GM12878 (cell line): ENCODE data around the gene DDC. TPM values are rescaled to one million over a fixed set of nuclear protein-coding genes. Genes with fewer than 3 reads are reported as not detected.

Source experiments
- ATAC-seq: fragments of 200-7000 bp; cut with Tn5 transposase; 3 replicates; pipeline ENCODE4 v1.9.1; 2020; ENCODE audit warnings: mild to moderate bottlenecking, moderate library complexity
- BruUV-seq: library from RNA; stranded (reverse); fragments of 400-500 nt; replicated peaks from 2 replicates; lab custom pipeline; 2021; lab: Mats Ljungman, UMichigan
- CTCF ChIA-PET: fragments of 300-600 bp; sonication (Branson Sonifier 250); formaldehyde crosslinking; extraction: SDS; loops from one replicate; lab custom pipeline; 2021; ENCODE audit warnings: inconsistent platforms; lab: Yijun Ruan, JAX
- POLR2A ChIA-PET: fragments of 350-600 bp; formaldehyde crosslinking; extraction: SDS; loops from one replicate; lab custom pipeline; 2021; ENCODE audit warnings: inconsistent platforms; lab: Charles Lee
- RAD21 ChIA-PET: fragments of 300-600 bp; sonication (Branson Sonifier 250); formaldehyde crosslinking; loops from one replicate; lab custom pipeline; 2023; ENCODE audit warnings: antibody characterized with exemption; ENCODE audit not compliant: unreplicated experiment; lab: Charles Lee
- SMC1A ChIA-PET: fragments of 300-600 bp; sonication (Branson Sonifier 250); formaldehyde crosslinking; loops from one replicate; lab custom pipeline; 2023; ENCODE audit not compliant: unreplicated experiment, uncharacterized antibody; lab: Charles Lee
- DNase-seq: peaks from one replicate; pipeline ENCODE4 v3.0.0-alpha.2; 2011; ENCODE audit warnings: low read depth, low spot score
- FAIRE-seq: peaks from 3 replicates; lab custom pipeline; 2011; peaks lifted over from hg19 to GRCh38; lab: Jason Lieb, UNC
- H2AFZ ChIP-seq: 2 replicates; pipeline ENCODE4 v1.6.0; 2011; ENCODE audit warnings: low read depth, low read length, control low read depth; ENCODE audit not compliant: control insufficient read depth
- H3K27ac ChIP-seq: 2 replicates; pipeline ENCODE4 v1.5.1; 2011; ENCODE audit warnings: control low read depth; ENCODE audit not compliant: control insufficient read depth, insufficient read depth
- H3K27me3 ChIP-seq, 2 experiments: replicated peaks in 1 of 2; 2 replicates each; pipeline versions ENCODE4 v1.6.0 to v1.6.1; 2011; ENCODE audit warnings: low read length in 1 of 2; ENCODE audit not compliant: control insufficient read depth in 2 of 2, insufficient read depth in 2 of 2
- H3K36me3 ChIP-seq, 2 experiments: 2 replicates each; pipeline ENCODE4 v1.5.1; 2011; ENCODE audit warnings: low read length in 1 of 2; ENCODE audit not compliant: control insufficient read depth in 2 of 2, insufficient read depth in 2 of 2
- H3K4me1 ChIP-seq: 2 replicates; pipeline ENCODE4 v1.6.1; 2011; ENCODE audit warnings: mild to moderate bottlenecking, low read length, moderate library complexity, mixed read lengths; ENCODE audit not compliant: control insufficient read depth, insufficient read depth
- H3K4me2 ChIP-seq: 2 replicates; pipeline ENCODE4 v1.6.0; 2011; ENCODE audit warnings: control low read depth; ENCODE audit not compliant: control insufficient read depth, insufficient read depth
- H3K4me3 ChIP-seq: fragments of 200-600 bp; sonication (generic); 2 replicates; pipeline ENCODE4 v1.5.1; 2016
- H3K79me2 ChIP-seq: 2 replicates; pipeline ENCODE4 v1.6.0; 2011; ENCODE audit warnings: low read length; ENCODE audit not compliant: control insufficient read depth, insufficient read depth
- H3K9ac ChIP-seq: 2 replicates; pipeline ENCODE4 v1.8.0; 2011; ENCODE audit warnings: low read length, control low read depth, mixed read lengths; ENCODE audit not compliant: control insufficient read depth, insufficient read depth
- H3K9me3 ChIP-seq: replicated peaks from 3 replicates; pipeline ENCODE4 v1.5.1; 2011; ENCODE audit warnings: mild to moderate bottlenecking, low read length; ENCODE audit not compliant: control insufficient read depth, insufficient read depth
- H4K20me1 ChIP-seq: 2 replicates; pipeline ENCODE4 v1.6.0; 2011; ENCODE audit not compliant: control insufficient read depth, insufficient read depth
- BCL11A ChIP-seq: IDR thresholded peaks from 2 replicates; pipeline ENCODE4 v1.6.1; 2011; ENCODE audit warnings: low read depth, low read length
- DPF2 ChIP-seq: fragments of 450-650 bp; IDR thresholded peaks from 2 replicates; pipeline ENCODE4 v1.6.1; 2017; ENCODE audit warnings: mild to moderate bottlenecking
- JUND ChIP-seq: IDR thresholded peaks from 2 replicates; pipeline ENCODE4 v1.6.1; 2012; ENCODE audit warnings: low read depth, mild to moderate bottlenecking, low read length, improper control_type of control experiment, moderate library complexity
- TBL1XR1 ChIP-seq: IDR thresholded peaks from 2 replicates; pipeline ENCODE4 v1.6.1; 2012; ENCODE audit warnings: low read depth, low read length, improper control_type of control experiment
- WGBS: methylation state at CpG from one replicate; pipeline ENCODE4 v1.1.6; 2016; ENCODE audit warnings: low lambda C conversion rate; ENCODE audit not compliant: insufficient replicate concordance, insufficient coverage; ENCODE audit errors: missing lambda C conversion rate; 5-methylcytosine and 5-hydroxymethylcytosine counted together
- in situ Hi-C: fragments of 300-500 bp; cut with MboI; formaldehyde crosslinking; loops from 9 replicates; pipeline ENCODE4 v1.14.3; 2018; ENCODE audit warnings: mixed read lengths
- intact Hi-C: fragments of 100-400 bp; cut with micrococcal nuclease; formaldehyde crosslinking; loops from one replicate; pipeline ENCODE4 v1.14.2; 2022; ENCODE audit not compliant: unreplicated experiment
- polyA plus RNA-seq, 11 experiments: library from polyadenylated mRNA; depleted of rRNA in 4 of 11; unstranded in 6 of 11; stranded (reverse) in 5 of 11; fragments of >200 nt; fragmentation: Nextera tagmentation in 4 of 11; fragmentation: Illumina TruSeq in 1 of 11; extraction: Ambion mirVana in 4 of 11; extraction: Trizol in 1 of 11; gene quantifications; 1 replicate in 1 of 11; 2 replicates in 10 of 11; pipeline versions ENCODE4 v1.2.1 to v1.2.3, GENCODE V29; 2011 to 2016; ENCODE audit warnings: inconsistent platforms in 2 of 11, missing spikeins in 2 of 11, low read depth in 1 of 11
- total RNA-seq, 4 experiments: library from RNA; depleted of rRNA in 3 of 4; stranded (reverse); fragments of >200 nt in 3 of 4; fragmentation: Illumina TruSeq in 1 of 4; extraction: Trizol in 1 of 4; gene quantifications; 2 replicates each; pipeline versions ENCODE4 v1.2.1 to v1.2.3, GENCODE V29; 2013 to 2021
- TF ChIP-seq, protein P1 (sequence below): fragments of 450-650 bp; IDR thresholded peaks from 2 replicates; pipeline ENCODE4 v1.6.1; 2018; ENCODE audit warnings: mild to moderate bottlenecking, low read depth, moderate library complexity; ENCODE audit not compliant: partially characterized antibody
- TF ChIP-seq, protein P2 (sequence below): fragments of 450-650 bp; IDR thresholded peaks from 2 replicates; pipeline ENCODE4 v1.6.1; 2017; ENCODE audit warnings: mild to moderate bottlenecking, moderate library complexity
- TF ChIP-seq, protein P3 (sequence below): fragments of 450-650 bp; IDR thresholded peaks from 2 replicates; pipeline ENCODE4 v1.6.1; 2017; ENCODE audit warnings: mild to moderate bottlenecking, moderate library complexity

DDC gene
- total and polyA plus RNA-seq, 10 of the 15 experiments (the other 5 are each of a cell fraction or from before 2014, with no cell fraction given), result not detected

DNA sequence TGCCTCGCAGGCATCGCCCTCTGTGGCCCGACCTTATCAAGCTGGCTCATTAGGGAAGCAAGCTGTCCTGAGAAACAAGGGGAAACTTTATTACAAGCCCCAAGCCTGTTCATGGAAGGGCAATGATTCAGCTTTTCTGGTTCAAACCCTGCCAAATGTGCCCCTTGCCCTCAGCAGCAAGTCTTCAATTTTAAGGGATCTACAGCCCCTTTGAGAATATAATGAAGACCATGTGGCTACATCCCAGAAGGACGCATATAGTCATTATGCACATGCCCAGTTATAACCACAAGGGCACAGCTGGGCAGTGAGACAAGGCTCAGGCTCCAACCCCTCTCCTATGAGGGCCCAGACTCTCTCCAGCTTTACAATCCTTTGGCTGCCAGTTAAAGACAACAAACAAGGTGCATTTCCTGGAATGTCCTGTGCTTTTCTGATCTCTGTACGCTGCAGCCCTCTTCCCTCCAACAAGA, 56.7 kb downstream of the DDC start:
- Histone ChIP-seq H3K27me3 (0 out of 4 replicates have a peak, but pooled peaks cover 0 to 3% of the 10 kb centered on the region in 2 experiments), H3K4me1 (no peaks in the 10 kb centered on the region), H3K27ac (no peak overlapping the region), H4K20me1 (no peaks in the 10 kb centered on the region), H3K9me3 (no peaks in the 10 kb centered on the region), H3K4me2 (no peak overlapping the region), H3K36me3 (no peaks in the 10 kb centered on the region), H3K4me3 (no peak overlapping the region), H2AFZ (no peak overlapping the region), H3K79me2 (no peaks in the 10 kb centered on the region), H3K9ac (no peak overlapping the region)
- ChIA-PET RAD21 (no interaction called here), POLR2A (interaction anchor here (0.5 kb wide), 1 partner anchor 401 kb away, joined by 6 read pairs; no protein-coding TSS in a partner anchor), SMC1A (interaction anchor here (0.9 kb wide), 1 partner anchor 22 kb away, joined by 3 read pairs; no protein-coding TSS in a partner anchor), CTCF (no interaction called here)
- no peak for ATAC-seq
- intact Hi-C loops, result no loop called here
- in situ Hi-C loops, result no loop called here
- TF ChIP-seq JUND (no peak), BCL11A (no peak), TBL1XR1 (no peak), DPF2 (no peak)
- TF ChIP-seq, protein P1, sequence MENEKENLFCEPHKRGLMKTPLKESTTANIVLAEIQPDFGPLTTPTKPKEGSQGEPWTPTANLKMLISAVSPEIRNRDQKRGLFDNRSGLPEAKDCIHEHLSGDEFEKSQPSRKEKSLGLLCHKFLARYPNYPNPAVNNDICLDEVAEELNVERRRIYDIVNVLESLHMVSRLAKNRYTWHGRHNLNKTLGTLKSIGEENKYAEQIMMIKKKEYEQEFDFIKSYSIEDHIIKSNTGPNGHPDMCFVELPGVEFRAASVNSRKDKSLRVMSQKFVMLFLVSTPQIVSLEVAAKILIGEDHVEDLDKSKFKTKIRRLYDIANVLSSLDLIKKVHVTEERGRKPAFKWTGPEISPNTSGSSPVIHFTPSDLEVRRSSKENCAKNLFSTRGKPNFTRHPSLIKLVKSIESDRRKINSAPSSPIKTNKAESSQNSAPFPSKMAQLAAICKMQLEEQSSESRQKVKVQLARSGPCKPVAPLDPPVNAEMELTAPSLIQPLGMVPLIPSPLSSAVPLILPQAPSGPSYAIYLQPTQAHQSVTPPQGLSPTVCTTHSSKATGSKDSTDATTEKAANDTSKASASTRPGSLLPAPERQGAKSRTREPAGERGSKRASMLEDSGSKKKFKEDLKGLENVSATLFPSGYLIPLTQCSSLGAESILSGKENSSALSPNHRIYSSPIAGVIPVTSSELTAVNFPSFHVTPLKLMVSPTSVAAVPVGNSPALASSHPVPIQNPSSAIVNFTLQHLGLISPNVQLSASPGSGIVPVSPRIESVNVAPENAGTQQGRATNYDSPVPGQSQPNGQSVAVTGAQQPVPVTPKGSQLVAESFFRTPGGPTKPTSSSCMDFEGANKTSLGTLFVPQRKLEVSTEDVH, result no peak
- TF ChIP-seq, protein P2, sequence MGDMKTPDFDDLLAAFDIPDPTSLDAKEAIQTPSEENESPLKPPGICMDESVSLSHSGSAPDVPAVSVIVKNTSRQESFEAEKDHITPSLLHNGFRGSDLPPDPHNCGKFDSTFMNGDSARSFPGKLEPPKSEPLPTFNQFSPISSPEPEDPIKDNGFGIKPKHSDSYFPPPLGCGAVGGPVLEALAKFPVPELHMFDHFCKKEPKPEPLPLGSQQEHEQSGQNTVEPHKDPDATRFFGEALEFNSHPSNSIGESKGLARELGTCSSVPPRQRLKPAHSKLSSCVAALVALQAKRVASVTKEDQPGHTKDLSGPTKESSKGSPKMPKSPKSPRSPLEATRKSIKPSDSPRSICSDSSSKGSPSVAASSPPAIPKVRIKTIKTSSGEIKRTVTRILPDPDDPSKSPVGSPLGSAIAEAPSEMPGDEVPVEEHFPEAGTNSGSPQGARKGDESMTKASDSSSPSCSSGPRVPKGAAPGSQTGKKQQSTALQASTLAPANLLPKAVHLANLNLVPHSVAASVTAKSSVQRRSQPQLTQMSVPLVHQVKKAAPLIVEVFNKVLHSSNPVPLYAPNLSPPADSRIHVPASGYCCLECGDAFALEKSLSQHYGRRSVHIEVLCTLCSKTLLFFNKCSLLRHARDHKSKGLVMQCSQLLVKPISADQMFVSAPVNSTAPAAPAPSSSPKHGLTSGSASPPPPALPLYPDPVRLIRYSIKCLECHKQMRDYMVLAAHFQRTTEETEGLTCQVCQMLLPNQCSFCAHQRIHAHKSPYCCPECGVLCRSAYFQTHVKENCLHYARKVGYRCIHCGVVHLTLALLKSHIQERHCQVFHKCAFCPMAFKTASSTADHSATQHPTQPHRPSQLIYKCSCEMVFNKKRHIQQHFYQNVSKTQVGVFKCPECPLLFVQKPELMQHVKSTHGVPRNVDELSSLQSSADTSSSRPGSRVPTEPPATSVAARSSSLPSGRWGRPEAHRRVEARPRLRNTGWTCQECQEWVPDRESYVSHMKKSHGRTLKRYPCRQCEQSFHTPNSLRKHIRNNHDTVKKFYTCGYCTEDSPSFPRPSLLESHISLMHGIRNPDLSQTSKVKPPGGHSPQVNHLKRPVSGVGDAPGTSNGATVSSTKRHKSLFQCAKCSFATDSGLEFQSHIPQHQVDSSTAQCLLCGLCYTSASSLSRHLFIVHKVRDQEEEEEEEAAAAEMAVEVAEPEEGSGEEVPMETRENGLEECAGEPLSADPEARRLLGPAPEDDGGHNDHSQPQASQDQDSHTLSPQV, result no peak
- TF ChIP-seq, protein P3, sequence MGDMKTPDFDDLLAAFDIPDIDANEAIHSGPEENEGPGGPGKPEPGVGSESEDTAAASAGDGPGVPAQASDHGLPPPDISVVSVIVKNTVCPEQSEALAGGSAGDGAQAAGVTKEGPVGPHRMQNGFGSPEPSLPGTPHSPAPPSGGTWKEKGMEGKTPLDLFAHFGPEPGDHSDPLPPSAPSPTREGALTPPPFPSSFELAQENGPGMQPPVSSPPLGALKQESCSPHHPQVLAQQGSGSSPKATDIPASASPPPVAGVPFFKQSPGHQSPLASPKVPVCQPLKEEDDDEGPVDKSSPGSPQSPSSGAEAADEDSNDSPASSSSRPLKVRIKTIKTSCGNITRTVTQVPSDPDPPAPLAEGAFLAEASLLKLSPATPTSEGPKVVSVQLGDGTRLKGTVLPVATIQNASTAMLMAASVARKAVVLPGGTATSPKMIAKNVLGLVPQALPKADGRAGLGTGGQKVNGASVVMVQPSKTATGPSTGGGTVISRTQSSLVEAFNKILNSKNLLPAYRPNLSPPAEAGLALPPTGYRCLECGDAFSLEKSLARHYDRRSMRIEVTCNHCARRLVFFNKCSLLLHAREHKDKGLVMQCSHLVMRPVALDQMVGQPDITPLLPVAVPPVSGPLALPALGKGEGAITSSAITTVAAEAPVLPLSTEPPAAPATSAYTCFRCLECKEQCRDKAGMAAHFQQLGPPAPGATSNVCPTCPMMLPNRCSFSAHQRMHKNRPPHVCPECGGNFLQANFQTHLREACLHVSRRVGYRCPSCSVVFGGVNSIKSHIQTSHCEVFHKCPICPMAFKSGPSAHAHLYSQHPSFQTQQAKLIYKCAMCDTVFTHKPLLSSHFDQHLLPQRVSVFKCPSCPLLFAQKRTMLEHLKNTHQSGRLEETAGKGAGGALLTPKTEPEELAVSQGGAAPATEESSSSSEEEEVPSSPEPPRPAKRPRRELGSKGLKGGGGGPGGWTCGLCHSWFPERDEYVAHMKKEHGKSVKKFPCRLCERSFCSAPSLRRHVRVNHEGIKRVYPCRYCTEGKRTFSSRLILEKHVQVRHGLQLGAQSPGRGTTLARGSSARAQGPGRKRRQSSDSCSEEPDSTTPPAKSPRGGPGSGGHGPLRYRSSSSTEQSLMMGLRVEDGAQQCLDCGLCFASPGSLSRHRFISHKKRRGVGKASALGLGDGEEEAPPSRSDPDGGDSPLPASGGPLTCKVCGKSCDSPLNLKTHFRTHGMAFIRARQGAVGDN, result no peak
- DNase-seq, result no peak
- 28% methylated on average over 5 of the region's 5 CpGs for WGBS
- FAIRE-seq, result no peak
- no TSS peak for BruUV-seq
